K562 (cell line): ENCODE data around the gene GMEB2. TPM values are rescaled to one million over a fixed set of nuclear protein-coding genes. Genes with fewer than 3 reads are reported as not detected.

Source experiments
- BRF1 ChIP-seq: IDR thresholded peaks from 3 replicates; pipeline ENCODE4 v1.6.1; 2011; ENCODE audit warnings: borderline replicate concordance, mild to moderate bottlenecking; ENCODE audit not compliant: insufficient read length; ENCODE audit errors: extremely low read depth
- CCNT2 ChIP-seq: IDR thresholded peaks from 2 replicates; pipeline ENCODE4 v1.6.1; 2011; ENCODE audit warnings: borderline replicate concordance, low read depth, mild to moderate bottlenecking, moderate library complexity, mixed read lengths, low read length; ENCODE audit not compliant: insufficient read length; ENCODE audit errors: extremely low read depth
- CEBPB ChIP-seq: fragments of 450-650 bp; IDR thresholded peaks from 2 replicates; pipeline ENCODE4 v1.6.1; 2016; ENCODE audit warnings: missing genetic modification characterization, missing compliant biosample characterization
- CREB1 ChIP-seq, 2 experiments: sonication (generic) in 1 of 2; formaldehyde crosslinking in 1 of 2; IDR thresholded peaks; 2 replicates each; pipeline versions ENCODE4 v1.6.1 to v1.8.0; 2012 to 2022; ENCODE audit warnings: inconsistent platforms in 1 of 2, mild to moderate bottlenecking in 1 of 2, missing genetic modification reagents in 1 of 2, moderate library complexity in 1 of 2
- E2F1 ChIP-seq: sonication (generic); formaldehyde crosslinking; IDR thresholded peaks from 2 replicates; pipeline ENCODE4 v1.8.1; 2023; ENCODE audit warnings: mild to moderate bottlenecking, missing genetic modification reagents, moderate library complexity
- ELF2 ChIP-seq: fragments of 250-450 bp; sonication (Bioruptor Pico); IDR thresholded peaks from 2 replicates; pipeline ENCODE4 v1.5.0; 2021; ENCODE audit warnings: mild to moderate bottlenecking
- ERF ChIP-seq: fragments of 450-650 bp; formaldehyde crosslinking; IDR thresholded peaks from 2 replicates; pipeline ENCODE4 v1.4.0; 2020; ENCODE audit warnings: mild to moderate bottlenecking, mixed read lengths
- HDGF ChIP-seq: fragments of 450-650 bp; IDR thresholded peaks from 2 replicates; pipeline ENCODE4 v1.6.1; 2016
- HNRNPL ChIP-seq: fragments of 200-400 bp; formaldehyde crosslinking; IDR thresholded peaks from 2 replicates; pipeline ENCODE4 v1.6.1; 2017; ENCODE audit warnings: low read depth, mild to moderate bottlenecking, low read length
- KDM1A ChIP-seq, 2 experiments: fragments of 450-650 bp; IDR thresholded peaks; 2 replicates each; pipeline ENCODE4 v1.6.1; 2016; ENCODE audit warnings: mild to moderate bottlenecking in 2 of 2
- MAFF ChIP-seq: IDR thresholded peaks from 2 replicates; pipeline ENCODE4 v1.6.1; 2012; ENCODE audit warnings: low read length, improper control_type of control experiment
- PTBP1 ChIP-seq: fragments of 200-400 bp; formaldehyde crosslinking; IDR thresholded peaks from 2 replicates; pipeline ENCODE4 v1.6.1; 2017; ENCODE audit warnings: low read depth, low read length
- SPI1 ChIP-seq: IDR thresholded peaks from 2 replicates; pipeline ENCODE4 v1.6.1; 2011; ENCODE audit warnings: low read depth, low read length, control low read depth, borderline replicate concordance
- TCF7 ChIP-seq: sonication (generic); IDR thresholded peaks from 2 replicates; pipeline ENCODE4 v1.6.1; 2016; ENCODE audit warnings: antibody characterized with exemption, borderline replicate concordance
- TEAD1 ChIP-seq, 2 experiments: fragments of 450-650 bp in 1 of 2; sonication (generic) in 1 of 2; formaldehyde crosslinking; IDR thresholded peaks; 2 replicates each; pipeline versions ENCODE4 v1.4.0 to v1.8.0; 2020 to 2022; ENCODE audit warnings: mild to moderate bottlenecking in 2 of 2, missing genetic modification reagents in 1 of 2
- ZFPM2 ChIP-seq: fragments of 250-450 bp; sonication (Bioruptor Pico); IDR thresholded peaks from 2 replicates; pipeline ENCODE4 v1.5.1; 2022; ENCODE audit warnings: mild to moderate bottlenecking
- ZNF133 ChIP-seq: fragments of 250-450 bp; sonication (Bioruptor Pico); IDR thresholded peaks from 2 replicates; pipeline ENCODE4 v1.4.0; 2020; ENCODE audit warnings: mild to moderate bottlenecking
- ZNF316 ChIP-seq: fragments of 450-650 bp; IDR thresholded peaks from 2 replicates; pipeline ENCODE4 v1.6.1; 2016
- ZNF407 ChIP-seq: fragments of 450-650 bp; IDR thresholded peaks from 2 replicates; pipeline ENCODE4 v1.6.1; 2016; ENCODE audit warnings: low read depth
- polyA plus RNA-seq, 8 experiments: library from polyadenylated mRNA; depleted of rRNA in 4 of 8; stranded (reverse) in 5 of 8; unstranded in 3 of 8; fragments of >200 nt; fragmentation: Nextera tagmentation in 2 of 8; fragmentation: Illumina TruSeq in 1 of 8; extraction: Ambion mirVana in 2 of 8; extraction: Trizol in 1 of 8; gene quantifications; 2 replicates each; pipeline versions ENCODE4 v1.2.1 to v1.2.3, GENCODE V29; 2011 to 2014; ENCODE audit warnings: inconsistent platforms in 1 of 8, missing spikeins in 1 of 8
- total RNA-seq, 7 experiments: library from RNA; depleted of rRNA in 6 of 7; stranded (reverse); fragments of >200 nt in 6 of 7; fragmentation: Illumina TruSeq in 2 of 7; extraction: Trizol in 2 of 7; gene quantifications; 2 replicates each; pipeline versions ENCODE4 v1.2.1 to v1.2.3, GENCODE V29; 2011 to 2021; ENCODE audit warnings: low replicate concordance in 1 of 7

GMEB2 gene
- total and polyA plus RNA-seq, 9 of the 15 experiments (the other 6 are each of a cell fraction or from before 2014, with no cell fraction given), result 0.03 to 13.9 (median 6.3) TPM

GRCh38 chr20:63628246-63628975 lies 1.5 kb upstream of the GMEB2 start (continued):
- no peak for TF ChIP-seq KDM1A (IDR thresholded peaks at IDR 0.05)
- no peak for TF ChIP-seq SPI1
- TF ChIP-seq ERF (CRISPR knock-in tag), result 0 out of 2 replicates have a peak, but pooled peaks have one; percentile 38
- no peak for TF ChIP-seq BRF1
- TF ChIP-seq ZNF407, result no peak
- peak; percentile 20; the same call in 1 of the 2 replicates for TF ChIP-seq ZNF316
- no peak for TF ChIP-seq ZFPM2 (CRISPR knock-in tag)
- TF ChIP-seq ZNF133 (CRISPR knock-in tag), result no peak
- no peak for TF ChIP-seq E2F1 (CRISPR knock-in tag)
- no peak for TF ChIP-seq HNRNPL
- TF ChIP-seq CEBPB (tag), result peak; percentile 99
- no peak for TF ChIP-seq HDGF
- TF ChIP-seq ELF2 (CRISPR knock-in tag), result peak; percentile 38; the same call in 1 of the 2 replicates
- TF ChIP-seq TEAD1 (CRISPR knock-in tag; IDR thresholded peaks at IDR 0.05), result peak; percentile 36 to 78; a peak in 2 of 4 replicates
- TF ChIP-seq CREB1 (IDR thresholded peaks at IDR 0.05), result 0 out of 2 replicates have a peak, but pooled peaks have one; percentile 13
- no peak for TF ChIP-seq CREB1 (CRISPR knock-in tag; IDR thresholded peaks at IDR 0.05)
- no peak for TF ChIP-seq PTBP1
- no peak for TF ChIP-seq CCNT2
- no peak for TF ChIP-seq MAFF
- peak; percentile 81; the same call in 1 of the 2 replicates for TF ChIP-seq TCF7
